Measurements from ENCODE around the gene FANCF. TPM values are rescaled to one million over a fixed set of nuclear protein-coding genes. Genes with fewer than 3 reads are reported as not detected.

The FANCF gene
- polyA plus RNA-seq, 1 donor from 2014 or later: 22.2 TPM

DNA sequence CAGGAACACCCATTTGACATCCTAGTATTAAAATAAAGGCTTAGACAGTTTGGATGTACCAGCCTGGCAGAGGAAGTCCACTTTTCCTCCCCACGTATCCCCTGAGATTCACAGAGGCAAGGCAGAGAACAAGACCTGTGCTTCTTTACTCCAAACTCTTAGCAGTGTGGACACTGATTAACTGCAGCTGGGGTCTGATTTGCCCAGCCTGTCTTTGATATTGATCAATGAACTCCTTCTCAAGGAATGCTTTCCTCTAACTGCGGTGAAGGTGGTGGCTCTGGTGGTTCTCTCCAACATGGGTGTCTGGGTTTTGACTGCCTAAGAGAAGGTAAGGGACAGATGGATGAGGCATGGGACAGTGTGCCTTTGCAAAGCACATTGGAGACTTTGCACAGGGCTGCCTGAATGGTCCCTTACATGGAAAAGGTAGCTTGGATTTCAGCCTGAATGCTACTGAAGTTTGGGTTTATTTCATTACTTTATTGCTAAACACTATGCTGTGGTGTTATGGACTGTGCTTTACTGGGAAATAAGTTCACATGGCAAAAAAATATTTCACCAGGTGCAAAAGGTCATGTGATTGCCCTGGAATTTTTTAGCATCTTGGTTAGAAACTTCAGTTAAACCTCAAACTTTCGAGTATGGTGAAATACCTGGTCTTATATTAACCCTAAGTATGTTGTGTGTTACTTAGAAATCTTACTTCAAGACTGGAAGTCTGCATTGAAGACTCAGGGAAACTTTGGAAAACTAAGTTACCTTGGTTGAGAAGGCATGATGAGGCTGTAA, 42.6 kb upstream of the FANCF start:
- H3F3A ChIP-seq (ENCODE audit: insufficient read depth, low read length, poor library complexity, severe bottlenecking): no peaks in the 10 kb centered on the region
- no peak overlapping the region for H3K4me3 ChIP-seq (ENCODE audit: low read length)
- H4K20me1 ChIP-seq (ENCODE audit: insufficient read depth): no peaks in the 10 kb centered on the region
- peaks cover 18% of the 10 kb centered on the region for H3K27me3 ChIP-seq (ENCODE audit: insufficient read depth, low read depth, low read length)
- H3K36me3 ChIP-seq (ENCODE audit: insufficient read depth, low read length): no peaks in the 10 kb centered on the region
- no peaks in the 10 kb centered on the region for H3K9me3 ChIP-seq (ENCODE audit: low read length)
- H3K9me2 ChIP-seq (ENCODE audit: insufficient read depth, low read length): no peaks in the 10 kb centered on the region
- H3K4me2 ChIP-seq (ENCODE audit: low read length): no peak overlapping the region
- H2AFZ ChIP-seq (ENCODE audit: low read depth, low read length): no peak overlapping the region
- no peaks in the 10 kb centered on the region for H3K79me2 ChIP-seq (replicated peaks; ENCODE audit: insufficient read depth, low read length)
- no peak overlapping the region for H3K27ac ChIP-seq (ENCODE audit: low read length)
- TF ChIP-seq RAD21 (conservative IDR thresholded peaks at IDR 0.05) (no peak), MXI1 (conservative IDR thresholded peaks at IDR 0.05; ENCODE audit: poor library complexity, severe bottlenecking) (no peak), POLR2AphosphoS5 (IDR thresholded peaks at IDR 0.05) (no peak), EP300 (conservative IDR thresholded peaks at IDR 0.05; ENCODE audit: poor library complexity, severe bottlenecking) (no peak), EZH2 (IDR thresholded peaks at IDR 0.05; ENCODE audit: borderline replicate concordance, insufficient read depth, low read length, poor library complexity, severe bottlenecking) (no peak), REST (IDR thresholded peaks at IDR 0.05; ENCODE audit: borderline replicate concordance) (no peak), CTCF (IDR thresholded peaks at IDR 0.05; ENCODE audit: poor library complexity, severe bottlenecking) (no peak), TAF1 (IDR thresholded peaks at IDR 0.05; ENCODE audit: low read depth) (no peak), SMC3 (conservative IDR thresholded peaks at IDR 0.05; ENCODE audit: poor library complexity) (no peak)
- H3K9ac ChIP-seq (ENCODE audit: low read length): no peak overlapping the region

DNA sequence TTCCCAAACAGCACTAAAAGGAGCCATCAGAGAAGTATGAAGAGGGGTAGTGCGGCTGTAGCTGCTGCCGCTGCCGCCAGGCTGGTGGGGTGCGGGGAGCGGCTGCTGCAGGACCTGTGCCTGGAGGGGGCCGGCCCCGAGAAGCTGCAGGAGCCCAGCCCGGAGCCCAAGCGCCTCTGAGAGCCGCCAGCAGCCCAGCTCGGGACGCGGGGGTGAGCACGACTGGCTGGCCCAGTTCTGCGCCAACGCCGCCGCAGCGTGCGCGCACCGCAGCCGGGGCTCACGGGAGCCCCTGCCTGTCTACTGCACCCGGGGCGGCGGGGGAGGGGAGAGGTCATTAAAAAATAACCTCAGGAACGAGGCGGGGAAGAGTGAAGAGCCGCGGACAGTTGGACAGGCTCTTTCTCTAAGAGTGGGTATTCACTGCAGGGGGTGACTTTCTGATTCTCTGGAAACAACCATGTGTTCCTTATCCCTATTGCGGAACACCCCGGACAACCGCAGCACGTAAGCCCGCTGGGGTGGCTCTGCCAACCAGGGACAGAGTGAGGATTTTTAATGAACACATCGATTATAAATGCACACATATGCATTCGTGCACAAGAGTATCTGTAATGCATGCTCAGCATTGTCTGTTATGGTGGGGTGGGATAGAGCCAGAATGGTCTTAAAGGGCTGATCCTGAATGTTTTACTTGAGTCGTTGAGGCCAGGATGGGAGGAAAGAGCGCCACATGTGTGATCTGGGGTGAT, 41.2 kb upstream of the FANCF start:
- Histone ChIP-seq H4K20me1 (ENCODE audit: insufficient read depth) (no peaks in the 10 kb centered on the region), H3K27ac (ENCODE audit: low read length) (no peak overlapping the region), H3K27me3 (ENCODE audit: insufficient read depth, low read depth, low read length) (peaks cover 18% of the 10 kb centered on the region), H2AFZ (ENCODE audit: low read depth, low read length) (no peak overlapping the region), H3K4me3 (ENCODE audit: low read length) (peak overlapping the region; percentile 65), H3K9ac (ENCODE audit: low read length) (peak overlapping the region; percentile 38), H3F3A (ENCODE audit: insufficient read depth, low read length, poor library complexity, severe bottlenecking) (no peaks in the 10 kb centered on the region), H3K9me2 (ENCODE audit: insufficient read depth, low read length) (no peaks in the 10 kb centered on the region), H3K36me3 (ENCODE audit: insufficient read depth, low read length) (no peaks in the 10 kb centered on the region), H3K4me2 (ENCODE audit: low read length) (no peak overlapping the region), H3K9me3 (ENCODE audit: low read length) (no peaks in the 10 kb centered on the region), H3K79me2 (replicated peaks; ENCODE audit: insufficient read depth, low read length) (no peaks in the 10 kb centered on the region)
- TF ChIP-seq TAF1 (IDR thresholded peaks at IDR 0.05; ENCODE audit: low read depth) (no peak), CTCF (IDR thresholded peaks at IDR 0.05; ENCODE audit: poor library complexity, severe bottlenecking) (peak; percentile 43), RAD21 (conservative IDR thresholded peaks at IDR 0.05) (peak; percentile 16), POLR2AphosphoS5 (IDR thresholded peaks at IDR 0.05) (no peak), SMC3 (conservative IDR thresholded peaks at IDR 0.05; ENCODE audit: poor library complexity) (peak; percentile 28), REST (IDR thresholded peaks at IDR 0.05; ENCODE audit: borderline replicate concordance) (no peak), EZH2 (IDR thresholded peaks at IDR 0.05; ENCODE audit: borderline replicate concordance, insufficient read depth, low read length, poor library complexity, severe bottlenecking) (no peak), MXI1 (conservative IDR thresholded peaks at IDR 0.05; ENCODE audit: poor library complexity, severe bottlenecking) (peak; percentile 26), EP300 (conservative IDR thresholded peaks at IDR 0.05; ENCODE audit: poor library complexity, severe bottlenecking) (no peak)
